Mammary epithelial cell (primary cell): ENCODE data around the gene PDE7B.

Experiments used
- CTCF ChIP-seq, 2 donors: IDR thresholded peaks in 1 of 2; conservative IDR thresholded peaks in 1 of 2; 2 replicates each; pipeline ENCODE4 v1.5.1; 2011 to 2012; ENCODE audit warnings: inconsistent platforms in 2 of 2, low read length in 2 of 2, mild to moderate bottlenecking in 2 of 2, control low read depth in 1 of 2, low read depth in 1 of 2; ENCODE audit not compliant: insufficient read depth in 1 of 2; ENCODE audit errors: extremely low read depth in 1 of 2
- EZH2 ChIP-seq: IDR thresholded peaks from 2 replicates; pipeline ENCODE4 v1.6.1; 2012; ENCODE audit warnings: low read length, inconsistent platforms, borderline replicate concordance

DNA sequence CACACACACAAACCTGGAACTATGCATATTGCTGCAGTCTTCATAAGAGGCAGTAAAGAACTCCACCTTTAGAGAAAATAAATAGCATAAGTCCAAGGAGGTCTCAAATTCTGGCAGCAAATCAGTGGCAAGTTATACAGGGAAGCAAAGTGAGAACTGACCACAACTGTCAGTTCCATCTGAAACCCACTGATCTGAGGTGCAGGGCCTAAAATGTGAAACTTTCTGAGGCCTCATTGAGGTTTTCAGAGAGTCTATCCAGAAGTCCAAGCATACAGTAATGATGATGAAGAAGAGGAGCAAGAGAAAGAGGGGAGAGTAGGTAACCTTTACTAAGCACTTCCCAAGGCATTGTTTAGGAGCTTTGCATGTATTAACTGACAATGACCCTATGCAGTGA lies 362.4 kb downstream of the PDE7B start:
- TF ChIP-seq EZH2 (no peak), CTCF (conservative IDR thresholded peaks at IDR 0.05 in 1 of 2, IDR thresholded peaks at IDR 0.05 in 1 of 2; ENCODE audit: extremely low read depth in 1 of 2, insufficient read depth in 1 of 2, low read depth in 1 of 2, low read length in 2 of 2) (no peak)
